Peyer's patch (tissue), 4 donors: ENCODE measurements around the gene ZC3H18.

ENCODE experiments used
- CTCF ChIP-seq, 6 experiments: fragments of 450-650 bp in 4 of 6; fragments of 200-600 bp in 2 of 6; sonication (generic) in 1 of 6; IDR thresholded peaks; one replicate each; pipeline ENCODE4 v1.5.1; 2017 to 2019; ENCODE audit warnings: antibody characterized with exemption in 6 of 6, mild to moderate bottlenecking in 3 of 6, moderate library complexity in 1 of 6
- POLR2A ChIP-seq, 2 donors: fragments of 450-650 bp; IDR thresholded peaks; one replicate each; pipeline ENCODE4 v1.5.1; 2017; ENCODE audit warnings: antibody characterized with exemption in 2 of 2, mild to moderate bottlenecking in 2 of 2, moderate library complexity in 2 of 2

GRCh38 chr16:88577166-88577565 lies 7.0 kb downstream of the ZC3H18 start:
- TF ChIP-seq CTCF (IDR thresholded peaks at IDR 0.05) (no peak), POLR2A (IDR thresholded peaks at IDR 0.05) (no peak)
